HepG2 (cell line): Measurements from ENCODE around the gene PRSS22. TPM values are rescaled to one million over a fixed set of nuclear protein-coding genes. Genes with fewer than 3 reads are reported as not detected.

Experiments used
- ATAC-seq: fragments of 200-7000 bp; cut with Tn5 transposase; 3 replicates; pipeline ENCODE4 v1.9.1; 2020; ENCODE audit warnings: mild to moderate bottlenecking, moderate library complexity
- BruUV-seq: library from RNA; stranded (reverse); fragments of 400-500 nt; replicated peaks from 2 replicates; lab custom pipeline; 2021; lab: Mats Ljungman, UMichigan
- CTCF ChIA-PET: fragments of 300-600 bp; formaldehyde crosslinking; extraction: SDS; loops from one replicate; lab custom pipeline; 2021; ENCODE audit warnings: low total read pairs, inconsistent platforms, low intra/inter-chr PET ratio; lab: Yijun Ruan, JAX
- POLR2A ChIA-PET: fragments of 350-600 bp; sonication (Branson Sonifier 250); formaldehyde crosslinking; loops from one replicate; lab custom pipeline; 2020; ENCODE audit warnings: antibody characterized with exemption, inconsistent platforms; lab: Yijun Ruan, JAX
- DNase-seq: peaks from one replicate; pipeline ENCODE4 v3.0.0-alpha.2; 2015; ENCODE audit warnings: low spot score
- FAIRE-seq: peaks from 3 replicates; lab custom pipeline; 2011; peaks lifted over from hg19 to GRCh38; lab: Jason Lieb, UNC
- H2AFZ ChIP-seq: one replicate; pipeline ENCODE4 v1.6.1; 2011; ENCODE audit warnings: low read length, inconsistent platforms
- H3K27ac ChIP-seq: fragments of 300-600 bp; 3 replicates; pipeline ENCODE4 v1.8.0; 2011; ENCODE audit warnings: mixed run types, mild to moderate bottlenecking, mixed read lengths, low read length, inconsistent platforms; ENCODE audit not compliant: insufficient read depth; ENCODE audit errors: extremely low read length
- H3K27me3 ChIP-seq, 2 experiments: fragments of 200-600 bp in 1 of 2; 2 replicates in 1 of 2; 3 replicates in 1 of 2; pipeline versions ENCODE4 v1.6.0 to v1.8.0; 2011; ENCODE audit warnings: low read length in 2 of 2, mild to moderate bottlenecking in 2 of 2, moderate library complexity in 2 of 2, inconsistent platforms in 1 of 2; ENCODE audit not compliant: insufficient read depth in 2 of 2, control insufficient read depth in 1 of 2
- H3K36me3 ChIP-seq, 2 experiments: fragments of 200-600 bp in 1 of 2; replicated peaks in 1 of 2; 2 replicates in 1 of 2; 3 replicates in 1 of 2; pipeline versions ENCODE4 v1.5.1 to v1.8.0; 2011; ENCODE audit warnings: low read length in 2 of 2, inconsistent platforms in 1 of 2; ENCODE audit not compliant: insufficient read depth in 2 of 2, control insufficient read depth in 1 of 2
- H3K4me1 ChIP-seq: 2 replicates; pipeline ENCODE4 v1.5.1; 2012; ENCODE audit warnings: low read length, inconsistent platforms; ENCODE audit not compliant: insufficient read depth
- H3K4me2 ChIP-seq: 2 replicates; pipeline ENCODE4 v1.6.0; 2011; ENCODE audit warnings: low read depth, low read length, inconsistent platforms
- H3K4me3 ChIP-seq, 3 experiments: fragments of 200-600 bp in 1 of 3; sonication (generic), shearing (Covaris generic) in 1 of 3; replicated peaks in 1 of 3; 2 replicates each; pipeline ENCODE4 v1.5.1; 2011 to 2016; ENCODE audit warnings: low read length in 3 of 3, inconsistent platforms in 2 of 3, low read depth in 2 of 3, mild to moderate bottlenecking in 2 of 3, control low read depth in 1 of 3, mixed read lengths in 1 of 3; ENCODE audit not compliant: insufficient read depth in 1 of 3
- H3K79me2 ChIP-seq: one replicate; pipeline ENCODE4 v1.6.1; 2011; ENCODE audit warnings: low read length, inconsistent platforms; ENCODE audit not compliant: insufficient read depth
- H3K9ac ChIP-seq: 2 replicates; pipeline ENCODE4 v1.6.0; 2011; ENCODE audit warnings: mild to moderate bottlenecking, low read depth, low read length, inconsistent platforms; ENCODE audit not compliant: insufficient read depth
- H3K9me3 ChIP-seq: 2 replicates; pipeline ENCODE4 v1.5.1; 2012; ENCODE audit warnings: mild to moderate bottlenecking, low read length
- H4K20me1 ChIP-seq: 2 replicates; pipeline ENCODE4 v1.6.0; 2011; ENCODE audit warnings: inconsistent platforms, mild to moderate bottlenecking, low read length, moderate library complexity; ENCODE audit not compliant: insufficient read depth
- CENPBD1 ChIP-seq: sonication (generic); formaldehyde crosslinking; IDR thresholded peaks from 2 replicates; pipeline ENCODE4 v1.8.0; 2022; ENCODE audit warnings: missing genetic modification reagents, low read depth, mild to moderate bottlenecking, borderline replicate concordance
- EP300 ChIP-seq, 3 experiments: sonication (generic) in 1 of 3; formaldehyde crosslinking in 1 of 3; IDR thresholded peaks; 2 replicates each; pipeline versions ENCODE4 v1.5.1 to v1.6.1; 2011 to 2020; ENCODE audit warnings: low read depth in 2 of 3, low read length in 2 of 3, borderline replicate concordance in 1 of 3, improper control_type of control experiment in 1 of 3, mild to moderate bottlenecking in 1 of 3, missing genetic modification reagents in 1 of 3, moderate library complexity in 1 of 3
- MBNL3 ChIP-seq: fragments of 250-450 bp; sonication (Bioruptor Pico); conservative IDR thresholded peaks from 2 replicates; pipeline ENCODE4 v1.8.0; 2022; ENCODE audit warnings: mild to moderate bottlenecking, inconsistent platforms
- PRMT3 ChIP-seq: sonication (generic); formaldehyde crosslinking; IDR thresholded peaks from 2 replicates; pipeline ENCODE4 v1.8.1; 2022; ENCODE audit warnings: low read depth, mild to moderate bottlenecking, moderate library complexity, missing genetic modification reagents, borderline replicate concordance
- RAD21 ChIP-seq: fragments of 450-650 bp; formaldehyde crosslinking; IDR thresholded peaks from 2 replicates; pipeline ENCODE4 v1.5.0; 2020; ENCODE audit warnings: mild to moderate bottlenecking
- SMC3 ChIP-seq: IDR thresholded peaks from 2 replicates; pipeline ENCODE4 v1.6.1; 2011; ENCODE audit warnings: low read length, improper control_type of control experiment
- ZNF333 ChIP-seq: sonication (generic); formaldehyde crosslinking; IDR thresholded peaks from 2 replicates; pipeline ENCODE4 v1.4.0; 2020; ENCODE audit warnings: mild to moderate bottlenecking, missing genetic modification reagents, borderline replicate concordance
- WGBS: methylation state at CpG from one replicate; pipeline ENCODE4 v1.1.6; 2017; ENCODE audit warnings: low lambda C conversion rate; 5-methylcytosine and 5-hydroxymethylcytosine counted together
- in situ Hi-C: cut with HindIII; loops from 2 replicates; pipeline ENCODE4 v1.10.0; 2017; ENCODE audit warnings: low pct_unique_long_range_greater_than_20kb; ENCODE audit not compliant: extremely low pct_ligation_motif_present
- intact Hi-C: fragments of 100-400 bp; cut with micrococcal nuclease; formaldehyde crosslinking; loops from one replicate; pipeline ENCODE4 v1.10.0; 2022; ENCODE audit not compliant: unreplicated experiment
- polyA plus RNA-seq, 8 experiments: library from polyadenylated mRNA; depleted of rRNA in 3 of 8; stranded (reverse) in 7 of 8; unstranded in 1 of 8; fragments of >200 nt; fragmentation: Illumina TruSeq in 4 of 8; extraction: Trizol in 4 of 8; gene quantifications; 2 replicates each; pipeline versions ENCODE4 v1.2.1 to v1.2.3, GENCODE V29; 2011 to 2016; ENCODE audit warnings: low read depth in 4 of 8, missing spikeins in 1 of 8, mixed read lengths in 1 of 8; ENCODE audit not compliant: insufficient read depth in 1 of 8
- total RNA-seq, 5 experiments: library from RNA; depleted of rRNA; stranded (reverse); fragments of >200 nt; fragmentation: Illumina TruSeq; extraction: Trizol; gene quantifications; 2 replicates each; pipeline ENCODE4 v1.2.3, GENCODE V29; 2016; ENCODE audit warnings: low read depth in 1 of 5
- TF ChIP-seq, protein P1 (sequence below), 2 experiments: sonication (generic) in 1 of 2; formaldehyde crosslinking in 1 of 2; IDR thresholded peaks; 2 replicates each; pipeline versions ENCODE4 v1.4.0 to v1.6.1; 2016 to 2020; ENCODE audit warnings: borderline replicate concordance in 1 of 2, low read depth in 1 of 2, mild to moderate bottlenecking in 1 of 2, missing genetic modification reagents in 1 of 2
- TF ChIP-seq, protein P2 (sequence below): sonication (generic); formaldehyde crosslinking; conservative IDR thresholded peaks from 2 replicates; pipeline ENCODE4 v1.8.0; 2022; ENCODE audit warnings: low read depth, missing genetic modification reagents
- TF ChIP-seq, protein P3 (sequence below): sonication (generic); formaldehyde crosslinking; conservative IDR thresholded peaks from 2 replicates; pipeline ENCODE4 v1.5.0; 2020; ENCODE audit warnings: missing genetic modification reagents

PRSS22 gene
- total and polyA plus RNA-seq, 2 of the 13 experiments (the other 11 are each of a cell fraction or from before 2014, with no cell fraction given) = 0.24 to 0.32 TPM

DNA sequence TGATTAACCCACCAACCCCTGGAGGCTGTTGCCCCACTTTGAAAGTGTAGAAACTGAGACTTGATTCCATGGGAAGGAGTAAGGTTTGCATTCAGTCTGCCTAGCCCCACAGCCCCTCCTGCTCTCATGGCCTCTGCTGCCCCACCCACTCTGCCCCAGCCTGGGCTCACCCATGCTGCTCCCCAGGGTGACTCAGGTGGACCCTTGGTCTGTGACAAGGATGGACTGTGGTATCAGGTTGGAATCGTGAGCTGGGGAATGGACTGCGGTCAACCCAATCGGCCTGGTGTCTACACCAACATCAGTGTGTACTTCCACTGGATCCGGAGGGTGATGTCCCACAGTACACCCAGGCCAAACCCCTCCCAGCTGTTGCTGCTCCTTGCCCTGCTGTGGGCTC lies 53.2 kb downstream of the PRSS22 start (continued):
- TF ChIP-seq, protein P1, sequence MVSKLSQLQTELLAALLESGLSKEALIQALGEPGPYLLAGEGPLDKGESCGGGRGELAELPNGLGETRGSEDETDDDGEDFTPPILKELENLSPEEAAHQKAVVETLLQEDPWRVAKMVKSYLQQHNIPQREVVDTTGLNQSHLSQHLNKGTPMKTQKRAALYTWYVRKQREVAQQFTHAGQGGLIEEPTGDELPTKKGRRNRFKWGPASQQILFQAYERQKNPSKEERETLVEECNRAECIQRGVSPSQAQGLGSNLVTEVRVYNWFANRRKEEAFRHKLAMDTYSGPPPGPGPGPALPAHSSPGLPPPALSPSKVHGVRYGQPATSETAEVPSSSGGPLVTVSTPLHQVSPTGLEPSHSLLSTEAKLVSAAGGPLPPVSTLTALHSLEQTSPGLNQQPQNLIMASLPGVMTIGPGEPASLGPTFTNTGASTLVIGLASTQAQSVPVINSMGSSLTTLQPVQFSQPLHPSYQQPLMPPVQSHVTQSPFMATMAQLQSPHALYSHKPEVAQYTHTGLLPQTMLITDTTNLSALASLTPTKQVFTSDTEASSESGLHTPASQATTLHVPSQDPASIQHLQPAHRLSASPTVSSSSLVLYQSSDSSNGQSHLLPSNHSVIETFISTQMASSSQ (IDR thresholded peaks at IDR 0.05; ENCODE audit: low read depth) = no peak
- TF ChIP-seq, protein P1 (CRISPR knock-in tag; IDR thresholded peaks at IDR 0.05; ENCODE audit: borderline replicate concordance) = no peak
- TF ChIP-seq, protein P2, sequence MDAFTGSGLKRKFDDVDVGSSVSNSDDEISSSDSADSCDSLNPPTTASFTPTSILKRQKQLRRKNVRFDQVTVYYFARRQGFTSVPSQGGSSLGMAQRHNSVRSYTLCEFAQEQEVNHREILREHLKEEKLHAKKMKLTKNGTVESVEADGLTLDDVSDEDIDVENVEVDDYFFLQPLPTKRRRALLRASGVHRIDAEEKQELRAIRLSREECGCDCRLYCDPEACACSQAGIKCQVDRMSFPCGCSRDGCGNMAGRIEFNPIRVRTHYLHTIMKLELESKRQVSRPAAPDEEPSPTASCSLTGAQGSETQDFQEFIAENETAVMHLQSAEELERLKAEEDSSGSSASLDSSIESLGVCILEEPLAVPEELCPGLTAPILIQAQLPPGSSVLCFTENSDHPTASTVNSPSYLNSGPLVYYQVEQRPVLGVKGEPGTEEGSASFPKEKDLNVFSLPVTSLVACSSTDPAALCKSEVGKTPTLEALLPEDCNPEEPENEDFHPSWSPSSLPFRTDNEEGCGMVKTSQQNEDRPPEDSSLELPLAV (CRISPR knock-in tag) = no peak
- TF ChIP-seq, all 625 proteins: peak for 0

- DNase-seq (no peak), ATAC-seq (no peak), FAIRE-seq (no peak)
- BruUV-seq = no TSS peak
- H3K4me3 ChIP-seq = no peak overlapping the region
- H3K4me2 ChIP-seq = no peak overlapping the region
- peaks cover 4% of the 10 kb centered on the region; the same call in 1 of the 2 replicates for H3K9me3 ChIP-seq
- intact Hi-C loops = no loop called here
- peaks cover 0 to 36% of the 10 kb centered on the region in 2 experiments; a peak in 3 of 5 replicates for H3K27me3 ChIP-seq
- no peaks in the 10 kb centered on the region for H3K36me3 ChIP-seq
- no peak overlapping the region for H2AFZ ChIP-seq
- no peak overlapping the region for H3K9ac ChIP-seq
- 62% methylated on average over 3 of the region's 3 CpGs for WGBS
- H3K4me1 ChIP-seq = peaks cover 21% of the 10 kb centered on the region
- in situ Hi-C loops = no loop called here
- POLR2A ChIA-PET = no interaction called here
- no peaks in the 10 kb centered on the region for H3K79me2 ChIP-seq
- no peak overlapping the region for H3K27ac ChIP-seq
- CTCF ChIA-PET = no interaction called here
- no peaks in the 10 kb centered on the region for H4K20me1 ChIP-seq
- TF ChIP-seq EP300 (IDR thresholded peaks at IDR 0.05; ENCODE audit: low read depth in 2 of 2, low read length in 2 of 2) = no peak
- no peak for TF ChIP-seq EP300 (CRISPR knock-in tag; IDR thresholded peaks at IDR 0.05; ENCODE audit: borderline replicate concordance)
- TF ChIP-seq SMC3 = no peak
- TF ChIP-seq RAD21 (CRISPR knock-in tag) = no peak
- TF ChIP-seq, protein P3, sequence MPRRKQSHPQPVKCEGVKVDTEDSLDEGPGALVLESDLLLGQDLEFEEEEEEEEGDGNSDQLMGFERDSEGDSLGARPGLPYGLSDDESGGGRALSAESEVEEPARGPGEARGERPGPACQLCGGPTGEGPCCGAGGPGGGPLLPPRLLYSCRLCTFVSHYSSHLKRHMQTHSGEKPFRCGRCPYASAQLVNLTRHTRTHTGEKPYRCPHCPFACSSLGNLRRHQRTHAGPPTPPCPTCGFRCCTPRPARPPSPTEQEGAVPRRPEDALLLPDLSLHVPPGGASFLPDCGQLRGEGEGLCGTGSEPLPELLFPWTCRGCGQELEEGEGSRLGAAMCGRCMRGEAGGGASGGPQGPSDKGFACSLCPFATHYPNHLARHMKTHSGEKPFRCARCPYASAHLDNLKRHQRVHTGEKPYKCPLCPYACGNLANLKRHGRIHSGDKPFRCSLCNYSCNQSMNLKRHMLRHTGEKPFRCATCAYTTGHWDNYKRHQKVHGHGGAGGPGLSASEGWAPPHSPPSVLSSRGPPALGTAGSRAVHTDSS = no peak
- no peak for TF ChIP-seq ZNF333 (CRISPR knock-in tag)
- TF ChIP-seq CENPBD1 (CRISPR knock-in tag) = no peak
- TF ChIP-seq PRMT3 (CRISPR knock-in tag) = no peak
- TF ChIP-seq MBNL3 (CRISPR knock-in tag) = no peak
Observed at GRCh38 chr16:2803545-2804195, 54.3 kb downstream of the PRSS22 start.
